OCI-LY1 (cell line): ENCODE measurements around the gene KHDRBS1.

Experiments used
- H2AFZ ChIP-seq: fragments of 200-600 bp; sonication (generic), shearing (Covaris generic); 2 replicates; pipeline ENCODE4 v1.6.0; 2014; ENCODE audit warnings: antibody characterized with exemption, mild to moderate bottlenecking, low read length
- H3F3A ChIP-seq: fragments of 200-600 bp; sonication (generic), shearing (Covaris generic); 2 replicates; pipeline ENCODE4 v1.6.0; 2014; ENCODE audit warnings: mild to moderate bottlenecking, antibody characterized with exemption, low read length, moderate library complexity; ENCODE audit not compliant: insufficient read depth
- H3K27ac ChIP-seq: fragments of 200-600 bp; sonication (generic); 2 replicates; pipeline ENCODE4 v1.5.1; 2014; ENCODE audit warnings: low read length, mixed run types, mild to moderate bottlenecking, low read depth; ENCODE audit not compliant: poor library complexity, severe bottlenecking
- H3K27me3 ChIP-seq: fragments of 200-600 bp; sonication (generic); 2 replicates; pipeline ENCODE4 v1.6.0; 2014; ENCODE audit warnings: antibody characterized with exemption, mild to moderate bottlenecking, low read length, moderate library complexity; ENCODE audit not compliant: insufficient read depth
- H3K36me3 ChIP-seq: fragments of 200-600 bp; sonication (generic); 2 replicates; pipeline ENCODE4 v1.6.1; 2014; ENCODE audit warnings: mild to moderate bottlenecking, antibody characterized with exemption, low read length, moderate library complexity, mixed read lengths; ENCODE audit not compliant: insufficient read depth
- H3K4me1 ChIP-seq: fragments of 200-600 bp; sonication (generic); 2 replicates; pipeline ENCODE4 v1.5.1; 2014; ENCODE audit warnings: mild to moderate bottlenecking, low read length, moderate library complexity; ENCODE audit not compliant: insufficient read depth, severe bottlenecking
- H3K4me2 ChIP-seq: fragments of 200-600 bp; sonication (generic), shearing (Covaris generic); 2 replicates; pipeline ENCODE4 v1.6.1; 2014; ENCODE audit warnings: low read length
- H3K4me3 ChIP-seq: fragments of 200-600 bp; sonication (generic); 2 replicates; pipeline ENCODE4 v1.5.1; 2014; ENCODE audit warnings: low read length, low read depth, mild to moderate bottlenecking, mixed read lengths; ENCODE audit not compliant: poor library complexity, severe bottlenecking
- H3K79me2 ChIP-seq: fragments of 200-600 bp; shearing (Covaris generic); 2 replicates; pipeline ENCODE4 v1.6.1; 2016; ENCODE audit warnings: mixed run types, low read length, mixed read lengths; ENCODE audit not compliant: insufficient read depth
- H3K9ac ChIP-seq: fragments of 200-600 bp; sonication (generic), shearing (Covaris generic); 2 replicates; pipeline ENCODE4 v1.6.1; 2014; ENCODE audit warnings: mild to moderate bottlenecking, low read length, mixed read lengths
- H3K9me2 ChIP-seq: fragments of 200-600 bp; sonication (generic), shearing (Covaris generic); 2 replicates; pipeline ENCODE4 v1.6.1; 2014; ENCODE audit warnings: low read depth, mild to moderate bottlenecking, low read length, mixed read lengths
- H3K9me3 ChIP-seq: fragments of 200-600 bp; shearing (Covaris generic); 2 replicates; pipeline ENCODE4 v1.6.1; 2014; ENCODE audit warnings: low read length, mixed read lengths
- H4K20me1 ChIP-seq: fragments of 200-600 bp; sonication (generic), shearing (Covaris generic); 2 replicates; pipeline ENCODE4 v1.6.0; 2016; ENCODE audit warnings: mild to moderate bottlenecking, low read length; ENCODE audit not compliant: insufficient read depth
- CTCF ChIP-seq: fragments of 200-600 bp; sonication (generic), shearing (Covaris generic); IDR thresholded peaks from 2 replicates; pipeline ENCODE4 v1.5.1; 2017; ENCODE audit warnings: mild to moderate bottlenecking, antibody characterized with exemption, low read length, moderate library complexity, mixed read lengths
- EZH2 ChIP-seq: fragments of 200-600 bp; sonication (generic), shearing (Covaris generic); IDR thresholded peaks from 2 replicates; pipeline ENCODE4 v1.8.0; 2017; ENCODE audit warnings: borderline replicate concordance, mixed run types, mild to moderate bottlenecking, antibody characterized with exemption, low read length, moderate library complexity, mixed read lengths

The KHDRBS1 gene

GRCh38 chr1:32055416-32055815 is 41.7 kb downstream of the KHDRBS1 start:
- Histone ChIP-seq H2AFZ (no peak overlapping the region), H3K9me3 (no peaks in the 10 kb centered on the region), H3K4me1 (no peaks in the 10 kb centered on the region), H3K27ac (no peak overlapping the region), H3F3A (no peaks in the 10 kb centered on the region), H3K9me2 (no peaks in the 10 kb centered on the region), H3K36me3 (peaks cover 89% of the 10 kb centered on the region), H3K27me3 (no peaks in the 10 kb centered on the region), H3K4me3 (no peak overlapping the region), H4K20me1 (no peaks in the 10 kb centered on the region), H3K9ac (no peak overlapping the region), H3K4me2 (no peak overlapping the region), H3K79me2 (no peaks in the 10 kb centered on the region)
- no peak for TF ChIP-seq CTCF
- TF ChIP-seq EZH2, result no peak

DNA sequence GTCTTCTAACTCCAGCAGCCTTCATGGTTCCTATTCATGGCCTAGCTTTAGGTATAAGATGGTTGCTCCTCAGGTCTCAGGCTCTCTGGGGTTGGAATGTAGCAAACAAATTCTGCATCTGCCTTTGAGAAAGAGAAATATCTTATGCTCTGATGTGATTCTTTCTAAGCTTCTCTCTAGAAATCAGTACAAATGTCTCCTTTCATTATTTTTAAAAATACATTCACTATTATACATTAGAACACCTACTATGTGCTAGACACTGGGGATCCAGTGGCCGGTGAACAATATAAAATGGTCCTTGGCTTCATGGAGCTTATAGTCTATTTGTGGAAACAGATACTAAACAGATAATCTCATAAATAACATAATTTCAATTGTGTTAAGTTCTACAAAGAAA is 42.9 kb downstream of the KHDRBS1 start:
- H3K9me2 ChIP-seq, result no peaks in the 10 kb centered on the region
- H3K9ac ChIP-seq, result no peak overlapping the region
- H3K27me3 ChIP-seq, result no peaks in the 10 kb centered on the region
- no peaks in the 10 kb centered on the region for H3K79me2 ChIP-seq
- no peak overlapping the region for H2AFZ ChIP-seq
- no peaks in the 10 kb centered on the region for H3K4me1 ChIP-seq
- no peaks in the 10 kb centered on the region for H3K9me3 ChIP-seq
- no peak overlapping the region for H3K4me2 ChIP-seq
- H3F3A ChIP-seq, result no peaks in the 10 kb centered on the region
- peaks cover 89% of the 10 kb centered on the region for H3K36me3 ChIP-seq
- H3K4me3 ChIP-seq, result no peak overlapping the region
- no peak for TF ChIP-seq EZH2
- no peak for TF ChIP-seq CTCF
- no peaks in the 10 kb centered on the region for H4K20me1 ChIP-seq
- no peak overlapping the region for H3K27ac ChIP-seq

- H3F3A ChIP-seq, result no peaks in the 10 kb centered on the region
Measured at GRCh38 chr1:32060914-32061313, 47.2 kb downstream of the KHDRBS1 start.

More at GRCh38 chr1:32060914-32061313, 47.2 kb downstream of the KHDRBS1 start:
- H3K27me3 ChIP-seq, result no peaks in the 10 kb centered on the region
- peaks cover 51% of the 10 kb centered on the region for H3K36me3 ChIP-seq
- peaks cover 12% of the 10 kb centered on the region for H3K4me1 ChIP-seq
- H3K9ac ChIP-seq, result no peak overlapping the region
- no peaks in the 10 kb centered on the region for H3K9me2 ChIP-seq
- H3K27ac ChIP-seq, result no peak overlapping the region
- no peak overlapping the region for H3K4me3 ChIP-seq
- no peaks in the 10 kb centered on the region for H4K20me1 ChIP-seq
- H3K79me2 ChIP-seq, result no peaks in the 10 kb centered on the region
- no peaks in the 10 kb centered on the region for H3K9me3 ChIP-seq
- no peak overlapping the region for H2AFZ ChIP-seq
- TF ChIP-seq CTCF (no peak), EZH2 (no peak)
- H3K4me2 ChIP-seq, result no peak overlapping the region
